ENCODE data around the gene HAPSTR1.

- TF ChIP-seq CTCF (conservative IDR thresholded peaks at IDR 0.05; ENCODE audit: low read depth, low read length): no peak
- TF ChIP-seq EZH2 (IDR thresholded peaks at IDR 0.05; ENCODE audit: low read length, unreplicated experiment): no peak
These were observed 3.7 kb downstream of the HAPSTR1 start for GRCh38 chr16:9095171-9095570.

All from PC-3 (cell line).